NCI-H146 treated with DMSO at 0.1 percent for 48 hours (cell line): ENCODE measurements around the gene PLXNA4.

Experiments
- DNase-seq: peaks from one replicate; lab custom pipeline; 2025; ENCODE audit not compliant: unreplicated experiment; lab: John Stamatoyannopoulos, UW

Gene PLXNA4

GRCh38 chr7:132328047-132328620 is 248.1 kb downstream of the PLXNA4 start:
- DNase-seq: no peak

GRCh38 chr7:132326878-132327589 is 249.2 kb downstream of the PLXNA4 start:
- DNase-seq: no peak

- no peak for DNase-seq
Measured at GRCh38 chr7:132322970-132323369, 253.3 kb downstream of the PLXNA4 start.

GRCh38 chr7:132321387-132321786 is 254.9 kb downstream of the PLXNA4 start:
- DNase-seq: no peak

- no peak for DNase-seq
Measured at GRCh38 chr7:132319481-132319880, 256.8 kb downstream of the PLXNA4 start.

GRCh38 chr7:132318352-132319318 is 257.6 kb downstream of the PLXNA4 start:
- peak; percentile 38 for DNase-seq

- DNase-seq: no peak
Measured at GRCh38 chr7:132317701-132318351, 258.4 kb downstream of the PLXNA4 start.

- no peak for DNase-seq
Measured at GRCh38 chr7:132312531-132313055, 263.7 kb downstream of the PLXNA4 start.

GRCh38 chr7:132311733-132312132 is 264.5 kb downstream of the PLXNA4 start:
- no peak for DNase-seq

- DNase-seq: no peak
Measured at GRCh38 chr7:132309102-132309805, 267.0 kb downstream of the PLXNA4 start.

GRCh38 chr7:132307465-132307864 is 268.8 kb downstream of the PLXNA4 start:
- DNase-seq: no peak

GRCh38 chr7:132300599-132301277 is 275.5 kb downstream of the PLXNA4 start:
- DNase-seq: no peak

- no peak for DNase-seq
Measured at GRCh38 chr7:132298790-132299189, 277.5 kb downstream of the PLXNA4 start.

- no peak for DNase-seq
Measured at GRCh38 chr7:132296820-132297219, 279.4 kb downstream of the PLXNA4 start.

- DNase-seq: no peak
Measured at GRCh38 chr7:132295175-132295574, 281.1 kb downstream of the PLXNA4 start.

- DNase-seq: no peak
Measured at GRCh38 chr7:132292803-132293202, 283.5 kb downstream of the PLXNA4 start.

- no peak for DNase-seq
Measured at GRCh38 chr7:132291481-132291880, 284.8 kb downstream of the PLXNA4 start.

GRCh38 chr7:132290021-132290420 is 286.2 kb downstream of the PLXNA4 start:
- DNase-seq: no peak

GRCh38 chr7:132286836-132287235 is 289.4 kb downstream of the PLXNA4 start:
- no peak for DNase-seq

GRCh38 chr7:132280335-132280734 is 295.9 kb downstream of the PLXNA4 start:
- DNase-seq: no peak
